ENCODE measurements around the gene RBSN.

GRCh38 chr3:15114466-15115358 is 15.8 kb upstream of the RBSN start:
- TF ChIP-seq CTCF (conservative IDR thresholded peaks at IDR 0.05) (no peak), ZFX (IDR thresholded peaks at IDR 0.05) (no peak)
